SK-N-SH treated with all-trans-retinoic acid at 6 μM for 48 hours (cell line): Measurements from ENCODE around the gene TMEM176B.
"Not testable (repeated sequence)": the region's sequence is repeated elsewhere in the genome, so short reads cannot be mapped to it uniquely, and the experiment has no call there.

ENCODE experiments used
- ATAC-seq: fragments of 200-7000 bp; cut with Tn5 transposase; 3 replicates; pipeline ENCODE4 v1.9.1; 2020; ENCODE audit warnings: mild to moderate bottlenecking, moderate library complexity
- ARNTL ChIP-seq: fragments of 450-650 bp; formaldehyde crosslinking; IDR thresholded peaks from 2 replicates; pipeline ENCODE4 v1.5.0; 2020; ENCODE audit warnings: low read depth, mild to moderate bottlenecking, moderate library complexity, borderline replicate concordance
- BACH2 ChIP-seq: fragments of 250-450 bp; sonication (Bioruptor Pico); IDR thresholded peaks from 2 replicates; pipeline ENCODE4 v1.9.0; 2021; ENCODE audit warnings: mild to moderate bottlenecking, borderline replicate concordance
- CSDC2 ChIP-seq: fragments of 250-450 bp; sonication (Bioruptor Pico); IDR thresholded peaks from 2 replicates; pipeline ENCODE4 v1.5.0; 2020; ENCODE audit warnings: mild to moderate bottlenecking, moderate library complexity
- ESRRG ChIP-seq: fragments of 250-450 bp; sonication (Bioruptor Pico); IDR thresholded peaks from 2 replicates; pipeline ENCODE4 v1.6.1; 2021; ENCODE audit warnings: mild to moderate bottlenecking
- ISL1 ChIP-seq: fragments of 250-450 bp; sonication (Bioruptor Pico); IDR thresholded peaks from 2 replicates; pipeline ENCODE4 v2.1.2; 2022; ENCODE audit warnings: mild to moderate bottlenecking, moderate library complexity
- OSR1 ChIP-seq: fragments of 250-450 bp; sonication (Bioruptor Pico); IDR thresholded peaks from 2 replicates; pipeline ENCODE4 v1.8.0; 2022; ENCODE audit warnings: moderate library complexity, mild to moderate bottlenecking, inconsistent platforms
- PPARA ChIP-seq: fragments of 250-450 bp; sonication (Bioruptor Pico); IDR thresholded peaks from 2 replicates; pipeline ENCODE4 v1.5.0; 2020; ENCODE audit warnings: mild to moderate bottlenecking, borderline replicate concordance
- RARB ChIP-seq: fragments of 250-450 bp; sonication (Bioruptor Pico); IDR thresholded peaks from 2 replicates; pipeline ENCODE4 v1.8.0; 2021; ENCODE audit warnings: mild to moderate bottlenecking, moderate library complexity
- SNAI2 ChIP-seq: fragments of 250-450 bp; sonication (Bioruptor Pico); IDR thresholded peaks from 2 replicates; pipeline ENCODE4 v1.5.0; 2020; ENCODE audit warnings: mild to moderate bottlenecking, moderate library complexity
- TCF4 ChIP-seq: fragments of 250-450 bp; sonication (Bioruptor Pico); IDR thresholded peaks from 2 replicates; pipeline ENCODE4 v1.8.0; 2021; ENCODE audit warnings: mild to moderate bottlenecking, moderate library complexity, borderline replicate concordance
- TOX ChIP-seq: fragments of 250-450 bp; sonication (Bioruptor Pico); IDR thresholded peaks from 2 replicates; pipeline ENCODE4 v1.8.0; 2021; ENCODE audit warnings: mild to moderate bottlenecking, moderate library complexity, borderline replicate concordance
- ZC3H10 ChIP-seq: fragments of 250-450 bp; sonication (Bioruptor Pico); IDR thresholded peaks from 2 replicates; pipeline ENCODE4 v1.5.1; 2021; ENCODE audit warnings: mild to moderate bottlenecking, moderate library complexity
- ZFP3 ChIP-seq: fragments of 250-450 bp; sonication (Bioruptor Pico); IDR thresholded peaks from 2 replicates; pipeline ENCODE4 v1.5.0; 2020; ENCODE audit warnings: mild to moderate bottlenecking, moderate library complexity
- ZFP30 ChIP-seq: fragments of 450-650 bp; formaldehyde crosslinking; IDR thresholded peaks from 2 replicates; pipeline ENCODE4 v1.5.0; 2022; ENCODE audit warnings: mild to moderate bottlenecking, moderate library complexity
- ZNF565 ChIP-seq: fragments of 450-650 bp; formaldehyde crosslinking; conservative IDR thresholded peaks from 2 replicates; pipeline ENCODE4 v1.5.0; 2020; ENCODE audit warnings: low read depth, mild to moderate bottlenecking, moderate library complexity
- TF ChIP-seq, protein P1 (sequence below): fragments of 250-450 bp; sonication (Bioruptor Pico); IDR thresholded peaks from 2 replicates; pipeline ENCODE4 v1.8.0; 2020; ENCODE audit warnings: mild to moderate bottlenecking, moderate library complexity, borderline replicate concordance
- TF ChIP-seq, protein P2 (sequence below): fragments of 250-450 bp; sonication (Bioruptor Pico); IDR thresholded peaks from 2 replicates; pipeline ENCODE4 v1.5.1; 2021; ENCODE audit warnings: mild to moderate bottlenecking, moderate library complexity
- TF ChIP-seq, protein P3 (sequence below): fragments of 250-450 bp; sonication (Bioruptor Pico); IDR thresholded peaks from 2 replicates; pipeline ENCODE4 v1.8.0; 2021; ENCODE audit warnings: low read depth, mild to moderate bottlenecking, moderate library complexity, borderline replicate concordance
- TF ChIP-seq, protein P4 (sequence below): fragments of 250-450 bp; sonication (Bioruptor Pico); IDR thresholded peaks from 2 replicates; pipeline ENCODE4 v1.5.1; 2020; ENCODE audit warnings: low read depth, mild to moderate bottlenecking, moderate library complexity
- TF ChIP-seq, protein P5 (sequence below): fragments of 250-450 bp; sonication (Bioruptor Pico); IDR thresholded peaks from 2 replicates; pipeline ENCODE4 v1.5.0; 2020; ENCODE audit warnings: mild to moderate bottlenecking, moderate library complexity

TMEM176B gene

DNA sequence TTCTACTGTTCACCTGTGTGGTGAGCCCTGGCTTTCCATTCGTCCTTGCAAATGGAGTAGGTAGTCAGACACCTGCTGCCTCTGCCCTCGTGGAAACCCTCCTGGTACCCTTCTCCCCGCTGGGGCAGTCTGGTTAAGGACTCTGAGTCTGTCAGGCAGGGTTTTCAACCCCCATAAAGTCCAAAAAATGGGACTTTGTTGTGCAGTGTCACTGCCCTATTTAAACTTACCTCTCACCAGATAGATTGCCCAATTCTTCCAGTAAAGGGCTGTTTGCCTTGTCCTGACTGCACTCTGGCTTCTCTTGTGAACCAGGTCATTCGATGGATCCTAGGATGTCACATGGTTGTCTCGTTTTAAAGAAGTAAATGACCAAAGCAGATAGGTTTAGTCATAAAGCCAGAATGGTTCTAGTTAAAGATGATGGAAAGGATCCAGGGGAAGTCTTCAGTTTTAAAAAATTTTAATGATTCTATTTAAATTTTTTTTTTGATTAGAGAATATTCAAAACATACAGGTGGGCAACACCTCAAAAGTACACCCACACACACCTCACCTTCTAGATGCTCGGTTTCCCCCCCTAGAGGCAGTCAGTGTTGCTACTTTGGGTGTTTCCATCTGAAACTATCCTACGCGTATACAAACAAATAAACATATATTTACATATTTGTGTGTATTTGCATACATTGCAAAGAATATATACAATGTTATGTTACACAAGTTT lies 22.0 kb downstream of the TMEM176B start:
- no peak for TF ChIP-seq ZNF565 (CRISPR knock-in tag)
- no peak for TF ChIP-seq ESRRG
- TF ChIP-seq ISL1: no peak
- no peak for TF ChIP-seq ZFP3 (CRISPR knock-in tag)
- TF ChIP-seq, protein P1, sequence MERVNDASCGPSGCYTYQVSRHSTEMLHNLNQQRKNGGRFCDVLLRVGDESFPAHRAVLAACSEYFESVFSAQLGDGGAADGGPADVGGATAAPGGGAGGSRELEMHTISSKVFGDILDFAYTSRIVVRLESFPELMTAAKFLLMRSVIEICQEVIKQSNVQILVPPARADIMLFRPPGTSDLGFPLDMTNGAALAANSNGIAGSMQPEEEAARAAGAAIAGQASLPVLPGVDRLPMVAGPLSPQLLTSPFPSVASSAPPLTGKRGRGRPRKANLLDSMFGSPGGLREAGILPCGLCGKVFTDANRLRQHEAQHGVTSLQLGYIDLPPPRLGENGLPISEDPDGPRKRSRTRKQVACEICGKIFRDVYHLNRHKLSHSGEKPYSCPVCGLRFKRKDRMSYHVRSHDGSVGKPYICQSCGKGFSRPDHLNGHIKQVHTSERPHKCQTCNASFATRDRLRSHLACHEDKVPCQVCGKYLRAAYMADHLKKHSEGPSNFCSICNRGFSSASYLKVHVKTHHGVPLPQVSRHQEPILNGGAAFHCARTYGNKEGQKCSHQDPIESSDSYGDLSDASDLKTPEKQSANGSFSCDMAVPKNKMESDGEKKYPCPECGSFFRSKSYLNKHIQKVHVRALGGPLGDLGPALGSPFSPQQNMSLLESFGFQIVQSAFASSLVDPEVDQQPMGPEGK (CRISPR knock-in tag): no peak
- TF ChIP-seq CSDC2 (CRISPR knock-in tag): no peak
- TF ChIP-seq, protein P2, sequence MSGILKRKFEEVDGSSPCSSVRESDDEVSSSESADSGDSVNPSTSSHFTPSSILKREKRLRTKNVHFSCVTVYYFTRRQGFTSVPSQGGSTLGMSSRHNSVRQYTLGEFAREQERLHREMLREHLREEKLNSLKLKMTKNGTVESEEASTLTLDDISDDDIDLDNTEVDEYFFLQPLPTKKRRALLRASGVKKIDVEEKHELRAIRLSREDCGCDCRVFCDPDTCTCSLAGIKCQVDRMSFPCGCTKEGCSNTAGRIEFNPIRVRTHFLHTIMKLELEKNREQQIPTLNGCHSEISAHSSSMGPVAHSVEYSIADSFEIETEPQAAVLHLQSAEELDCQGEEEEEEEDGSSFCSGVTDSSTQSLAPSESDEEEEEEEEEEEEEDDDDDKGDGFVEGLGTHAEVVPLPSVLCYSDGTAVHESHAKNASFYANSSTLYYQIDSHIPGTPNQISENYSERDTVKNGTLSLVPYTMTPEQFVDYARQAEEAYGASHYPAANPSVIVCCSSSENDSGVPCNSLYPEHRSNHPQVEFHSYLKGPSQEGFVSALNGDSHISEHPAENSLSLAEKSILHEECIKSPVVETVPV (CRISPR knock-in tag): no peak
- TF ChIP-seq, protein P3, sequence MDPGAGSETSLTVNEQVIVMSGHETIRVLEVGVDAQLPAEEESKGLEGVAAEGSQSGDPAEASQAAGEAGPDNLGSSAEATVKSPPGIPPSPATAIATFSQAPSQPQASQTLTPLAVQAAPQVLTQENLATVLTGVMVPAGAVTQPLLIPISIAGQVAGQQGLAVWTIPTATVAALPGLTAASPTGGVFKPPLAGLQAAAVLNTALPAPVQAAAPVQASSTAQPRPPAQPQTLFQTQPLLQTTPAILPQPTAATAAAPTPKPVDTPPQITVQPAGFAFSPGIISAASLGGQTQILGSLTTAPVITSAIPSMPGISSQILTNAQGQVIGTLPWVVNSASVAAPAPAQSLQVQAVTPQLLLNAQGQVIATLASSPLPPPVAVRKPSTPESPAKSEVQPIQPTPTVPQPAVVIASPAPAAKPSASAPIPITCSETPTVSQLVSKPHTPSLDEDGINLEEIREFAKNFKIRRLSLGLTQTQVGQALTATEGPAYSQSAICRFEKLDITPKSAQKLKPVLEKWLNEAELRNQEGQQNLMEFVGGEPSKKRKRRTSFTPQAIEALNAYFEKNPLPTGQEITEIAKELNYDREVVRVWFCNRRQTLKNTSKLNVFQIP (CRISPR knock-in tag): no peak
- TF ChIP-seq, protein P4, sequence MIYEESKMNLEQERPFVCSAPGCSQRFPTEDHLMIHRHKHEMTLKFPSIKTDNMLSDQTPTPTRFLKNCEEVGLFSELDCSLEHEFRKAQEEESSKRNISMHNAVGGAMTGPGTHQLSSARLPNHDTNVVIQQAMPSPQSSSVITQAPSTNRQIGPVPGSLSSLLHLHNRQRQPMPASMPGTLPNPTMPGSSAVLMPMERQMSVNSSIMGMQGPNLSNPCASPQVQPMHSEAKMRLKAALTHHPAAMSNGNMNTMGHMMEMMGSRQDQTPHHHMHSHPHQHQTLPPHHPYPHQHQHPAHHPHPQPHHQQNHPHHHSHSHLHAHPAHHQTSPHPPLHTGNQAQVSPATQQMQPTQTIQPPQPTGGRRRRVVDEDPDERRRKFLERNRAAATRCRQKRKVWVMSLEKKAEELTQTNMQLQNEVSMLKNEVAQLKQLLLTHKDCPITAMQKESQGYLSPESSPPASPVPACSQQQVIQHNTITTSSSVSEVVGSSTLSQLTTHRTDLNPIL (CRISPR knock-in tag): no peak
- TF ChIP-seq TOX (CRISPR knock-in tag): no peak
- TF ChIP-seq RARB: no peak
- ATAC-seq: peak; percentile 19

DNA sequence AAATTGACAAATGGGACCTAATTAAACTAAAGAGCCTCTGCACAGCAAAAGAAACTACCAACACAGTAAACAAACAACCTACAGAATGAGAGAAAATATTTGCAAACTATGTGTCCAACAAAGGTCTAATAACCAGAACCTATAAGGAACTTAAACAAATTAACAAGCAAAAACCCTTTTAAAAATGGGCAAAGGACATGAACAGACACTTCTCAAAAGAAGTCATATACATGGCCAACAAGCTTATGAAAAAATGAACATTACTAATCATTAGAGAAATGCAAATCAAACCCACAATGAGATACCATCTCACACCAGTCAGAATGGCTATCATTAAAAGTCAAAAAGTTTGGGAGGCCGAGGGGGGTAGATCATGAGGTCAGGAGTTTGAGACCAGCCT lies 26.0 kb downstream of the TMEM176B start:
- not testable (repeated sequence) for ATAC-seq

DNA sequence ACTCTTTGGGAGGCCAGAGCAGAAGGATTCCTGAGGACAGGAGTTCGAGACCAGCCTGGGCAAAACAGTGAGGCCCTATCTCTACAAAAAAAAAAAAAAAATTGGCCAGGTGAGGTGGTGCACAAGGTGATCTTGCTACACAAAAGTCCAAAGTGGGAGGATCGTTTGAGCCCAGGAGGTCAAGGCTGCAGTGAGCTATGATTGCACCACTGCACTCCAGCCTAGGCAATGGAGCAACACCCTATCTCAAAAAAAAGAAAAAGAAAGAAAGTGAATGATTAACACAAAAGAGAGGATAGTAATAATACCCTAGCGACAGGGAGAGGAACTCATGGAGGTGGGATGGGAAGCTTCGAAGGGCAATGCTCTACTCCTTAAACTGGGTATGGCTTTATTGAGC lies 30.4 kb downstream of the TMEM176B start:
- ATAC-seq: no peak
- TF ChIP-seq, protein P2 (CRISPR knock-in tag): no peak
- TF ChIP-seq, protein P4 (CRISPR knock-in tag): no peak
- TF ChIP-seq ZFP30 (CRISPR knock-in tag): no peak
- TF ChIP-seq ZNF565 (CRISPR knock-in tag): no peak
- TF ChIP-seq, protein P3 (CRISPR knock-in tag): no peak
- no peak for TF ChIP-seq ESRRG
- TF ChIP-seq ARNTL (CRISPR knock-in tag): no peak
- TF ChIP-seq, protein P1 (CRISPR knock-in tag): no peak
- TF ChIP-seq TCF4 (CRISPR knock-in tag): no peak
- TF ChIP-seq, protein P5, sequence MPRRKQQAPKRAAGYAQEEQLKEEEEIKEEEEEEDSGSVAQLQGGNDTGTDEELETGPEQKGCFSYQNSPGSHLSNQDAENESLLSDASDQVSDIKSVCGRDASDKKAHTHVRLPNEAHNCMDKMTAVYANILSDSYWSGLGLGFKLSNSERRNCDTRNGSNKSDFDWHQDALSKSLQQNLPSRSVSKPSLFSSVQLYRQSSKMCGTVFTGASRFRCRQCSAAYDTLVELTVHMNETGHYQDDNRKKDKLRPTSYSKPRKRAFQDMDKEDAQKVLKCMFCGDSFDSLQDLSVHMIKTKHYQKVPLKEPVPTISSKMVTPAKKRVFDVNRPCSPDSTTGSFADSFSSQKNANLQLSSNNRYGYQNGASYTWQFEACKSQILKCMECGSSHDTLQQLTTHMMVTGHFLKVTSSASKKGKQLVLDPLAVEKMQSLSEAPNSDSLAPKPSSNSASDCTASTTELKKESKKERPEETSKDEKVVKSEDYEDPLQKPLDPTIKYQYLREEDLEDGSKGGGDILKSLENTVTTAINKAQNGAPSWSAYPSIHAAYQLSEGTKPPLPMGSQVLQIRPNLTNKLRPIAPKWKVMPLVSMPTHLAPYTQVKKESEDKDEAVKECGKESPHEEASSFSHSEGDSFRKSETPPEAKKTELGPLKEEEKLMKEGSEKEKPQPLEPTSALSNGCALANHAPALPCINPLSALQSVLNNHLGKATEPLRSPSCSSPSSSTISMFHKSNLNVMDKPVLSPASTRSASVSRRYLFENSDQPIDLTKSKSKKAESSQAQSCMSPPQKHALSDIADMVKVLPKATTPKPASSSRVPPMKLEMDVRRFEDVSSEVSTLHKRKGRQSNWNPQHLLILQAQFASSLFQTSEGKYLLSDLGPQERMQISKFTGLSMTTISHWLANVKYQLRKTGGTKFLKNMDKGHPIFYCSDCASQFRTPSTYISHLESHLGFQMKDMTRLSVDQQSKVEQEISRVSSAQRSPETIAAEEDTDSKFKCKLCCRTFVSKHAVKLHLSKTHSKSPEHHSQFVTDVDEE (CRISPR knock-in tag): no peak
- TF ChIP-seq TOX (CRISPR knock-in tag): no peak
- no peak for TF ChIP-seq ISL1
- no peak for TF ChIP-seq SNAI2 (CRISPR knock-in tag)
- TF ChIP-seq RARB: no peak
- TF ChIP-seq BACH2 (CRISPR knock-in tag): no peak
- TF ChIP-seq ZC3H10 (CRISPR knock-in tag): no peak
- no peak for TF ChIP-seq PPARA (CRISPR knock-in tag)
- TF ChIP-seq OSR1 (CRISPR knock-in tag): no peak
